GM12875 (cell line): ENCODE results near the gene CLK3.
"Not testable (repeated sequence)": the region's sequence is repeated elsewhere in the genome, so short reads cannot be mapped to it uniquely, and the experiment has no call there.

Experiments used
- H3K4me3 ChIP-seq: one replicate; pipeline ENCODE4 v1.5.1; 2011; ENCODE audit warnings: low read depth, low read length, control low read depth
- TF ChIP-seq, protein P1 (sequence below): IDR thresholded peaks from 2 replicates; pipeline ENCODE4 v1.5.1; 2011; ENCODE audit warnings: low read depth, mild to moderate bottlenecking, control low read depth, inconsistent platforms, low read length, moderate library complexity, borderline replicate concordance; ENCODE audit not compliant: insufficient read depth

The CLK3 gene

DNA sequence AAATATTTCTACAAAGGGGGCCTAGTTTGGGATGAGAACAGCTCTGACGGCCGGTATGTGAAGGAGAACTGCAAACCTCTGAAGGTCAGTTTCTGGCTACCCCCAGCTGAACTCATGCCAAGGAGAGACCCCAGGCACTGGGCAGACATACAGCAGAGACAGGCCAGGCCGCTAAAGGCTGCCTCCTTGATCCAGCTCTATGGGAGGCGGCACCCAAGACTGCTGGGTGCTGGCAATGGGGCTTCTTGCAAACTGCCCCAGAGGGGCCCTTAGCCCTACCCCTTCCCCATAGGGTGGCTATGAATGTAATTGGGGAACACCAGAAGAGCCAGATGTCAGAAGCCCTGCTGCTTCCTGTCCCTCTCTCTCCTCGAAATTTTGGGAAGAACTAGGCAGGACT, 13.3 kb downstream of the CLK3 start:
- TF ChIP-seq, protein P1, sequence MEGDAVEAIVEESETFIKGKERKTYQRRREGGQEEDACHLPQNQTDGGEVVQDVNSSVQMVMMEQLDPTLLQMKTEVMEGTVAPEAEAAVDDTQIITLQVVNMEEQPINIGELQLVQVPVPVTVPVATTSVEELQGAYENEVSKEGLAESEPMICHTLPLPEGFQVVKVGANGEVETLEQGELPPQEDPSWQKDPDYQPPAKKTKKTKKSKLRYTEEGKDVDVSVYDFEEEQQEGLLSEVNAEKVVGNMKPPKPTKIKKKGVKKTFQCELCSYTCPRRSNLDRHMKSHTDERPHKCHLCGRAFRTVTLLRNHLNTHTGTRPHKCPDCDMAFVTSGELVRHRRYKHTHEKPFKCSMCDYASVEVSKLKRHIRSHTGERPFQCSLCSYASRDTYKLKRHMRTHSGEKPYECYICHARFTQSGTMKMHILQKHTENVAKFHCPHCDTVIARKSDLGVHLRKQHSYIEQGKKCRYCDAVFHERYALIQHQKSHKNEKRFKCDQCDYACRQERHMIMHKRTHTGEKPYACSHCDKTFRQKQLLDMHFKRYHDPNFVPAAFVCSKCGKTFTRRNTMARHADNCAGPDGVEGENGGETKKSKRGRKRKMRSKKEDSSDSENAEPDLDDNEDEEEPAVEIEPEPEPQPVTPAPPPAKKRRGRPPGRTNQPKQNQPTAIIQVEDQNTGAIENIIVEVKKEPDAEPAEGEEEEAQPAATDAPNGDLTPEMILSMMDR, result no peak
- no peak overlapping the region for H3K4me3 ChIP-seq

DNA sequence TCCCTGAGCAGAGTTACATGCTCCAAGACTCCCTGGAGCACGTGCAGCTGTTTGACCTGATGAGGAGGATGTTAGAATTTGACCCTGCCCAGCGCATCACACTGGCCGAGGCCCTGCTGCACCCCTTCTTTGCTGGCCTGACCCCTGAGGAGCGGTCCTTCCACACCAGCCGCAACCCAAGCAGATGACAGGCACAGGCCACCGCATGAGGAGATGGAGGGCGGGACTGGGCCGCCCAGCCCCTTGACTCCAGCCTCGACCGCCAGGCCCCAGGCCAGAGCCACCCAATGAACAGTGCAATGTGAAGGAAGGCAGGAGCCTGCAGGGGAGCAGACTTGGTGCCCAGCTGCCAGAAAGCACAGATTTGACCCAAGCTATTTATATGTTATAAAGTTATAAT, 14.1 kb downstream of the CLK3 start:
- not testable (repeated sequence) for H3K4me3 ChIP-seq

DNA sequence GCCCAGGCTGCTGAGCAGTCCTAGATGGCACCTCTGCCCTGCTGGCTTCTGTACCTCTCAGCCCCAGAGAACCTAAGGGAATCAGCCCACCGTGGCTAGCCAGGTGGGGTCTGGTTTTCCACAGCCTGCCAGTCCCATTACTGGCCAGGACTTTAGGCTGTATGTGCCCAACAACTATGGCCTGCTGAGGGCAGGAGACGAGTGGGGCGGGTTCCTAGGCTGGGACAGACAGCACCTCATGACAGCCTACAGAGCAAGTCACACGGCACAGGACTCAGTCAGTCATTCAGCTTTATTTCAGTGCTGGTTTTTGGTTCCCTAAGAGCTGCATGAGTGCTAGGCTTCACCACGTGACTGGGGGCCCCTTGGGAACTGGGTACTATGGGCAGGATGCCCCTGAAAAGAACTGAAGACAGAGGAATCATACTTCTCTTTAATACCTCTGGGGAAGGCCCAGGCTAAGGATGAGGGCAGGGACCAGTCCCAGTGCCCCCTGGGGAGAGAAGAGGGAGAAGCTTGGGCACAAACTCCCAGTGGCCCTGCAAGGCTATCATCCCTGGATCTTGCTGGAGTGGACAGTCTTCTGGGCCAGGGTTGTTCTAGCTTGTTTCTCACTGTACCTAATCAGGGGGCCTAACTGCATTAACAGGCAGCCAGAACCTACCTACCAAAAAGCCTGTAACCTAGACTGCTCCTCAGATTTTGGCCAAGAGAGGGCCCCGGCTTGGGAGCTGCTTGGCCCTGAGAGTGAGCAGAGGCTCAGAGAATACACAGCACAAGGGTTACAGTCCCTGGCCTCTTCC, 14.8 kb downstream of the CLK3 start:
- H3K4me3 ChIP-seq, result no peak overlapping the region
- TF ChIP-seq, protein P1, result no peak

DNA sequence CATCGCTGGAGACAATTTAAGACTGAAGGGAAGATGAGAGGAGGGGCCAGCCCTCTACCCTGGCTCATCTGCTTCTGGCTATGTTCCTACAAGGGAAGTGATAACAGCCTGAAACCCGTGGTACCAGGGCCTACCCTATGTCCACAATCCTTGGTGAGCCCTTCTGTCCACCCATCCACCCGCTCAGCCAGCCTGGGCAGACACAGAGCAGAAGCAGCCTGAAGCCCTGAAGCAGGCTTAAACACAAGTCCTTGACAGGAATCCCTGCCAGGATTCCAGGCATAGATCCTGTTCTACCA, 15.4 kb downstream of the CLK3 start:
- TF ChIP-seq, protein P1, result no peak

DNA sequence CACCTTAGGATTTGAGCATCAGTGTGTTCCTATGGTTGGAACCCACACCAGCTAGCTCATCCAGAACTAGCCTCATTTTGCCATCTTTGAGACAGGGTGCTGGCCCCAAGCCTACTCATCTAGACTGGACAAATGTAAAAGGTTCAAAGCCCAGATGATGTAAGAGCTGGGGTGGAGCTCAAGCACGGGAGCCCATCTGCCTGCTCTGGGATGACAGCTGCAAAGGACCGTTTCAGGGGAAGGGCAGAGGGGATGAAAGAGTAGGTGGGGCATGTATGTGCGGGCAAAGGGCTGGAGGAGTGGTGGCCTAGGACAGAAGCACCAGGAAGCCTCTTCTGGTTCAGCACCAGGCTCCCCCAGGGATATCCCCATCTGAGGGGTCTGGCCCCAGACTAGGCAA, 15.8 kb downstream of the CLK3 start:
- TF ChIP-seq, protein P1, result no peak
- H3K4me3 ChIP-seq, result no peak overlapping the region

More for the DNA sequence above, 15.4 kb downstream of the CLK3 start:
- no peak overlapping the region for H3K4me3 ChIP-seq

DNA sequence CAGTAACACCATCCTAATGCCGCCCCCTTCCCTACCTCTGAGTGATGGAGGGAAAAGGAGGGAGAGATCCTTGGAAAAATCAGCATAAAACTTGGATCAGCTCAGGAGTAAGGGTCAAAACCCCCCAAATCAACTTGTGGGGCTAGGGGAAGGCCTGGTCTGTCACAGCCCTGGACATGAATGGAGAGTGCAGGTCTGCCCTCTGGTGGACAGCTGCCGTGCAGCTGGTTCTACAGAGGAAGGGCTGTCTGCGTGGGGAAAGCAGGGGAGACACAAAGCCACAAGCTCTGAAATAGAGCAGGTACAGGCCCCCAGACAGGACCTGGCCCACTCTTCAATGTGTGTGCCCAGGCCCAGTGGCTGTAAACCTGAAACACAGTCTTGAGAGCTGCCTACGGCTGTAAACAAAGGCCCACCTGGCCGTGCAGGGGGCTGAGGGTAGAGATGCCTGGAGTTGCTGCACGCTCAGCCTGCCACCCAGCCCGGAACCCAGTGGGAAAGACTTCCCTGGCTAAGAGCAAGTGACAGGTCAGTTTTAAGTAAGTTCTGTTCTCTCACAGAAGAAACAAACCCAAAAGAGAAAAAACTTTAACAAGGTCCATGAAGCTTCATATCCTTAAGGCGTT, 16.4 kb downstream of the CLK3 start:
- H3K4me3 ChIP-seq, result no peak overlapping the region
- TF ChIP-seq, protein P1, result peak; percentile 94

DNA sequence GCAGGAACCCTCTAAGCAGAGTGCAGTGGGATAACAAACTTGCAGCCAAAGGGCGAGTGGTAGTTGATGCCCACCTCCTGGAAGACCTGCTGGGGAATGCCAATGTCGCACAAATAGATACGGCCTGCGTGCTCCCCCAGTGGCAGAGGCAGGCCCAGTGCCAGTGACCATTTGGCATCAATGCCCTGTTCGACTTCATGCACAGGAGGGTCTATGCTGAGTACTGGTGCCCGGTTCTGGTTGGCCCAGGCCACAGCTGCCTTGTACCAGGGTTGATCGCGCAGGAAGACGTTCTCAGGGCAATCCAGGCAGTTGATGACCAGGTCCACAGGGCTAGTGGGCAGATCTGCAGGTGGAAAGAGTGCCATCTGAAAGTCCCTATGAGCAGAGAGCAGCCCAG, 17.0 kb downstream of the CLK3 start:
- H3K4me3 ChIP-seq, result no peak overlapping the region
- TF ChIP-seq, protein P1, result no peak
